Transverse colon (tissue), 4 donors: ENCODE results near the gene JPH3.

Experiments
- EP300 ChIP-seq: sonication (generic); formaldehyde crosslinking; IDR thresholded peaks from one replicate; pipeline ENCODE4 v1.6.1; 2017; ENCODE audit warnings: antibody characterized with exemption, low read depth
- POLR2A ChIP-seq: fragments of 450-650 bp; IDR thresholded peaks from one replicate; pipeline ENCODE4 v1.6.1; 2016; ENCODE audit warnings: antibody characterized with exemption, mild to moderate bottlenecking, moderate library complexity
- POLR2AphosphoS5 ChIP-seq, 3 donors: sonication (generic); formaldehyde crosslinking; IDR thresholded peaks; one replicate each; pipeline ENCODE4 v1.6.1; 2016; ENCODE audit warnings: antibody characterized with exemption in 3 of 3
- TF ChIP-seq, protein P1 (sequence below), 5 experiments: fragments of 200-600 bp in 3 of 5; fragments of 450-650 bp in 2 of 5; sonication (generic) in 3 of 5; IDR thresholded peaks; 1 replicate in 2 of 5; 2 replicates in 3 of 5; pipeline ENCODE4 v1.5.1; 2016 to 2017; ENCODE audit warnings: antibody characterized with exemption in 5 of 5, inconsistent platforms in 3 of 5, mild to moderate bottlenecking in 2 of 5, moderate library complexity in 1 of 5

- TF ChIP-seq, protein P1, sequence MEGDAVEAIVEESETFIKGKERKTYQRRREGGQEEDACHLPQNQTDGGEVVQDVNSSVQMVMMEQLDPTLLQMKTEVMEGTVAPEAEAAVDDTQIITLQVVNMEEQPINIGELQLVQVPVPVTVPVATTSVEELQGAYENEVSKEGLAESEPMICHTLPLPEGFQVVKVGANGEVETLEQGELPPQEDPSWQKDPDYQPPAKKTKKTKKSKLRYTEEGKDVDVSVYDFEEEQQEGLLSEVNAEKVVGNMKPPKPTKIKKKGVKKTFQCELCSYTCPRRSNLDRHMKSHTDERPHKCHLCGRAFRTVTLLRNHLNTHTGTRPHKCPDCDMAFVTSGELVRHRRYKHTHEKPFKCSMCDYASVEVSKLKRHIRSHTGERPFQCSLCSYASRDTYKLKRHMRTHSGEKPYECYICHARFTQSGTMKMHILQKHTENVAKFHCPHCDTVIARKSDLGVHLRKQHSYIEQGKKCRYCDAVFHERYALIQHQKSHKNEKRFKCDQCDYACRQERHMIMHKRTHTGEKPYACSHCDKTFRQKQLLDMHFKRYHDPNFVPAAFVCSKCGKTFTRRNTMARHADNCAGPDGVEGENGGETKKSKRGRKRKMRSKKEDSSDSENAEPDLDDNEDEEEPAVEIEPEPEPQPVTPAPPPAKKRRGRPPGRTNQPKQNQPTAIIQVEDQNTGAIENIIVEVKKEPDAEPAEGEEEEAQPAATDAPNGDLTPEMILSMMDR (IDR thresholded peaks at IDR 0.05), result no peak
- TF ChIP-seq POLR2AphosphoS5 (IDR thresholded peaks at IDR 0.05), result no peak
- TF ChIP-seq POLR2A, result no peak
- no peak for TF ChIP-seq EP300
These were observed 45.9 kb downstream of the JPH3 start for GRCh38 chr16:87648236-87648635.
